B cell (primary cell): Measurements from ENCODE around the gene RHBDF1. TPM values are rescaled to one million over a fixed set of nuclear protein-coding genes. Genes with fewer than 3 reads are reported as not detected.

Source experiments
- ATAC-seq: fragments of 200-7000 bp; cut with Tn5 transposase; one replicate; pipeline ENCODE4 v1.10.0; 2021; ENCODE audit warnings: low read depth, mild to moderate bottlenecking, moderate number of reproducible peaks, moderate library complexity
- CTCF ChIA-PET: fragments of 350-600 bp; sonication (Branson Sonifier 250); formaldehyde crosslinking; loops from one replicate; lab custom pipeline; 2021; ENCODE audit warnings: antibody characterized with exemption, inconsistent platforms; lab: Charles Lee
- POLR2A ChIA-PET: fragments of 350-600 bp; sonication (Branson Sonifier 250); formaldehyde crosslinking; loops from one replicate; lab custom pipeline; 2021; ENCODE audit warnings: antibody characterized with exemption; lab: Charles Lee
- DNase-seq: peaks from one replicate; pipeline ENCODE4 v3.0.0; 2013
- H2AFZ ChIP-seq: 2 replicates; pipeline ENCODE4 v1.6.1; 2012; ENCODE audit warnings: mild to moderate bottlenecking, low read depth, low read length; ENCODE audit not compliant: insufficient read depth, poor library complexity, severe bottlenecking
- H3K27ac ChIP-seq, 2 donors: 1 replicate in 1 of 2; 2 replicates in 1 of 2; pipeline ENCODE4 v1.5.1; 2012 to 2013; ENCODE audit warnings: low read length in 2 of 2, mild to moderate bottlenecking in 2 of 2, moderate library complexity in 1 of 2
- H3K27me3 ChIP-seq, 4 experiments: fragments of 200-600 bp in 1 of 4; sonication (generic) in 1 of 4; replicated peaks in 1 of 4; 1 replicate in 2 of 4; 2 replicates in 2 of 4; pipeline versions ENCODE4 v1.6.1 to v1.7.0; 2013 to 2016; ENCODE audit warnings: low read length in 3 of 4, mild to moderate bottlenecking in 2 of 4, mixed read lengths in 1 of 4, moderate library complexity in 1 of 4; ENCODE audit not compliant: insufficient read depth in 4 of 4, control insufficient read depth in 3 of 4; ENCODE audit errors: control extremely low read depth in 1 of 4
- H3K36me3 ChIP-seq, 2 experiments: replicated peaks in 1 of 2; 1 replicate in 1 of 2; 2 replicates in 1 of 2; pipeline versions ENCODE4 v1.6.1 to v1.7.1; 2013; ENCODE audit warnings: low read length in 1 of 2; ENCODE audit not compliant: insufficient read depth in 2 of 2, control insufficient read depth in 1 of 2; ENCODE audit errors: control extremely low read depth in 1 of 2, extremely low read depth in 1 of 2
- H3K4me1 ChIP-seq, 2 donors: fragments of 200-600 bp in 1 of 2; sonication (generic) in 1 of 2; 1 replicate in 1 of 2; 2 replicates in 1 of 2; pipeline versions ENCODE4 v1.5.1 to v1.6.1; 2013 to 2017; ENCODE audit warnings: low read length in 2 of 2; ENCODE audit not compliant: control insufficient read depth in 2 of 2, insufficient read depth in 2 of 2
- H3K4me2 ChIP-seq: replicated peaks from 2 replicates; pipeline ENCODE3; 2012; ENCODE audit warnings: mild to moderate bottlenecking, low read depth, low read length; ENCODE audit not compliant: poor library complexity, severe bottlenecking
- H3K4me3 ChIP-seq, 5 experiments: fragments of 200-600 bp in 1 of 5; sonication (generic) in 1 of 5; 1 replicate in 3 of 5; 2 replicates in 2 of 5; pipeline versions ENCODE4 v1.5.1 to v1.7.0; 2011 to 2016; ENCODE audit warnings: low read length in 4 of 5, mild to moderate bottlenecking in 4 of 5, low read depth in 2 of 5, control low read depth in 1 of 5, moderate library complexity in 1 of 5; ENCODE audit not compliant: insufficient read depth in 1 of 5; ENCODE audit errors: control extremely low read depth in 1 of 5, extremely low read depth in 1 of 5
- H3K79me2 ChIP-seq: fragments of 200-600 bp; sonication (generic); one replicate; pipeline ENCODE4 v1.6.0; 2016; ENCODE audit warnings: low read length; ENCODE audit not compliant: control insufficient read depth, insufficient read depth
- H3K9ac ChIP-seq: fragments of 200-600 bp; sonication (generic); 2 replicates; pipeline ENCODE4 v1.6.1; 2017; ENCODE audit warnings: mild to moderate bottlenecking, low read length, moderate library complexity
- H3K9me3 ChIP-seq, 3 donors: one replicate each; pipeline versions ENCODE4 v1.6.1 to v1.7.1; 2013; ENCODE audit warnings: low read length in 2 of 3; ENCODE audit not compliant: control insufficient read depth in 2 of 3, insufficient read depth in 1 of 3; ENCODE audit errors: control extremely low read depth in 1 of 3
- H4K20me1 ChIP-seq: 2 replicates; pipeline ENCODE4 v1.6.0; 2012; ENCODE audit warnings: mild to moderate bottlenecking, low read length; ENCODE audit not compliant: insufficient read depth, control insufficient read depth, poor library complexity, severe bottlenecking
- H3K27ac Mint-ChIP-seq: one replicate; pipeline ENCODE4 v1.8.0; 2021; ENCODE audit warnings: mixed read lengths
- H3K27me3 Mint-ChIP-seq: one replicate; pipeline ENCODE4 v1.8.0; 2021; ENCODE audit warnings: mixed read lengths
- H3K4me1 Mint-ChIP-seq: one replicate; pipeline ENCODE4 v1.8.0; 2021; ENCODE audit warnings: mixed read lengths
- H3K4me3 Mint-ChIP-seq: one replicate; pipeline ENCODE4 v1.8.0; 2021; ENCODE audit warnings: mixed read lengths
- H3K9me3 Mint-ChIP-seq: one replicate; pipeline ENCODE4 v1.8.0; 2022; ENCODE audit warnings: mixed read lengths; ENCODE audit not compliant: insufficient read depth
- CTCF ChIP-seq: fragments of 200-600 bp; IDR thresholded peaks from one replicate; pipeline ENCODE4 v1.8.0; 2022; ENCODE audit warnings: antibody characterized with exemption, mild to moderate bottlenecking
- EZH2 ChIP-seq: IDR thresholded peaks from 2 replicates; pipeline ENCODE4 v1.6.1; 2012; ENCODE audit warnings: borderline replicate concordance, low read depth, mild to moderate bottlenecking, moderate library complexity, low read length; ENCODE audit not compliant: insufficient read depth, poor library complexity, severe bottlenecking
- WGBS: methylation state at CpG from one replicate; pipeline ENCODE4 v1.1.5; 2013; ENCODE audit warnings: missing lambda C conversion rate; ENCODE audit not compliant: insufficient coverage; 5-methylcytosine and 5-hydroxymethylcytosine counted together
- intact Hi-C: fragments of 100-400 bp; cut with micrococcal nuclease; formaldehyde crosslinking; loops from one replicate; pipeline ENCODE4 v1.10.0; 2022
- polyA plus RNA-seq: library from polyadenylated mRNA; depleted of rRNA; stranded (reverse); fragments of >200 nt; gene quantifications from 2 replicates; pipeline ENCODE4 v1.2.3, GENCODE V29; 2012
- total RNA-seq, 2 donors: library from RNA; stranded (reverse); fragments of 120-200 nt in 1 of 2; gene quantifications; 1 replicate in 1 of 2; 2 replicates in 1 of 2; pipeline versions ENCODE4 v1.2.3 to v1.2.4, GENCODE V29; 2013 to 2022

RHBDF1 gene
- total and polyA plus RNA-seq, 2 donors (not counting 1 experiment from before 2014, with no cell fraction given), result 0.42 to 0.76 TPM

- Histone ChIP-seq H3K79me2 (peaks cover 64% of the 10 kb centered on the region), H3K9me3 (no peaks in the 10 kb centered on the region), H3K4me1 (peaks cover 66 to 77% of the 10 kb centered on the region in 2 donors), H3K4me3 (peak overlapping the region in 3 of 5 experiments; percentile 3 to 20 (median 15)), H3K27me3 (no peaks in the 10 kb centered on the region), H3K9ac (peak overlapping the region; percentile 51), H3K4me2 (peak overlapping the region; percentile 68), H3K36me3 (peaks cover 0 to 13% of the 10 kb centered on the region in 2 experiments), H3K27ac (peak overlapping the region; percentile 91 to 99), H4K20me1 (no peaks in the 10 kb centered on the region), H2AFZ (peak overlapping the region; percentile 40)
- peak; percentile 71 for DNase-seq
- no peaks in the 10 kb centered on the region for H3K9me3 Mint-ChIP-seq
- ChIA-PET CTCF (interaction anchor here (0.9 to 4.5 kb wide), 3 partner anchors 16 to 59 kb away, joined by 6 to 35 read pairs (median 9); partner anchors contain the start of genes POLR3K and SNRNP25), POLR2A (no interaction called here)
- peak overlapping the region; percentile 75 for H3K4me3 Mint-ChIP-seq
- TF ChIP-seq CTCF (no peak), EZH2 (no peak)
- 30% methylated on average over 4 of the region's 5 CpGs for WGBS
- ATAC-seq, result peak; percentile 29
- intact Hi-C loops, result no loop called here
- H3K27me3 Mint-ChIP-seq, result no peaks in the 10 kb centered on the region
- peaks cover 79% of the 10 kb centered on the region for H3K4me1 Mint-ChIP-seq
- H3K27ac Mint-ChIP-seq, result peak overlapping the region; percentile 94
These were observed 34.9 kb downstream of the RHBDF1 start for GRCh38 chr16:37511-37910.

GRCh38 chr16:36336-36984, 36.0 kb downstream of the RHBDF1 start:
- H3K9ac ChIP-seq, result no peak overlapping the region
- POLR2A ChIA-PET, result no interaction called here

More at GRCh38 chr16:36336-36984, 36.0 kb downstream of the RHBDF1 start:
- Mint-ChIP-seq H3K9me3 (no peaks in the 10 kb centered on the region), H3K27me3 (no peaks in the 10 kb centered on the region), H3K4me1 (peaks cover 74% of the 10 kb centered on the region), H3K27ac (peak overlapping the region; percentile 94), H3K4me3 (peak overlapping the region; percentile 92)
- CTCF ChIA-PET, result interaction anchor here (1.1 to 4.5 kb wide), 2 partner anchors 29 to 60 kb away, joined by 9 to 35 read pairs; no protein-coding TSS in a partner anchor
- TF ChIP-seq EZH2, result no peak
- TF ChIP-seq CTCF, result no peak
- Histone ChIP-seq H3K4me3 (no peak overlapping the region), H4K20me1 (no peaks in the 10 kb centered on the region), H3K4me2 (peak overlapping the region; percentile 89), H2AFZ (no peak overlapping the region), H3K27ac (peak overlapping the region; percentile 91 to 99), H3K9me3 (no peaks in the 10 kb centered on the region), H3K36me3 (peaks cover 0 to 3% of the 10 kb centered on the region in 2 experiments), H3K27me3 (no peaks in the 10 kb centered on the region), H3K4me1 (peaks cover 66 to 71% of the 10 kb centered on the region in 2 donors), H3K79me2 (peaks cover 54% of the 10 kb centered on the region)
- 76% methylated on average over 14 of the region's 15 CpGs for WGBS
- DNase-seq (no peak), ATAC-seq (no peak)
- intact Hi-C loops, result no loop called here
